GM23338 (cell line): ENCODE measurements around the gene TCF7L1. TPM values are rescaled to one million over a fixed set of nuclear protein-coding genes. Genes with fewer than 3 reads are reported as not detected.
A peak's percentile ranks its signal among the peaks of the same experiment; 100 is the strongest.

Source experiments
- ATAC-seq: fragments of 200-7000 bp; cut with Tn5 transposase; 3 replicates; pipeline ENCODE4 v1.9.1; 2020
- DNase-seq: peaks from one replicate; pipeline ENCODE4 v3.0.0-alpha.2; 2015; ENCODE audit warnings: low spot score
- H2AFZ ChIP-seq: fragments of 200-600 bp; sonication (generic); 2 replicates; pipeline ENCODE4 v1.8.0; 2016; ENCODE audit warnings: antibody characterized with exemption, mild to moderate bottlenecking, moderate library complexity
- H3F3A ChIP-seq: fragments of 200-600 bp; sonication (generic); replicated peaks from 2 replicates; pipeline ENCODE4 v1.8.0; 2017; ENCODE audit warnings: antibody characterized with exemption, mixed run types, low read depth
- H3K27ac ChIP-seq: fragments of 200-600 bp; sonication (generic); 2 replicates; pipeline ENCODE4 v1.6.1; 2016; ENCODE audit warnings: low read depth
- H3K27me3 ChIP-seq: fragments of 200-600 bp; sonication (generic); 2 replicates; pipeline ENCODE4 v1.8.0; 2016; ENCODE audit warnings: mild to moderate bottlenecking, mixed run types, moderate library complexity; ENCODE audit not compliant: insufficient read depth
- H3K36me3 ChIP-seq: fragments of 200-600 bp; sonication (generic); 2 replicates; pipeline ENCODE4 v1.8.0; 2016; ENCODE audit warnings: mild to moderate bottlenecking; ENCODE audit not compliant: insufficient read depth
- H3K4me1 ChIP-seq: fragments of 200-600 bp; sonication (generic); 2 replicates; pipeline ENCODE4 v1.8.0; 2016; ENCODE audit warnings: mild to moderate bottlenecking, moderate library complexity; ENCODE audit not compliant: insufficient read depth
- H3K4me2 ChIP-seq: fragments of 200-600 bp; sonication (generic); 2 replicates; pipeline ENCODE4 v1.7.1; 2017; ENCODE audit warnings: mixed run types
- H3K4me3 ChIP-seq: fragments of 200-600 bp; sonication (generic); 2 replicates; pipeline ENCODE4 v1.6.1; 2016; ENCODE audit warnings: mixed run types
- H3K79me2 ChIP-seq: fragments of 200-600 bp; sonication (generic); replicated peaks from 2 replicates; pipeline ENCODE4 v1.8.0; 2017; ENCODE audit warnings: mild to moderate bottlenecking; ENCODE audit not compliant: insufficient read depth
- H3K9me2 ChIP-seq: fragments of 200-600 bp; sonication (generic); 2 replicates; pipeline ENCODE4 v1.8.0; 2017; ENCODE audit not compliant: insufficient read depth
- H4K20me1 ChIP-seq: fragments of 200-600 bp; sonication (generic); replicated peaks from 2 replicates; pipeline ENCODE4 v1.8.0; 2017; ENCODE audit warnings: mild to moderate bottlenecking; ENCODE audit not compliant: insufficient read depth
- H3K27ac Mint-ChIP-seq: 2 replicates; pipeline ENCODE4 v1.8.0; 2020; ENCODE audit warnings: inconsistent platforms, mild to moderate bottlenecking, moderate library complexity, mixed read lengths
- H3K27me3 Mint-ChIP-seq: 3 replicates; pipeline ENCODE4 v1.8.0; 2022; ENCODE audit warnings: low read depth, mild to moderate bottlenecking, moderate library complexity, mixed read lengths, inconsistent platforms; ENCODE audit not compliant: insufficient read depth, poor library complexity
- H3K36me3 Mint-ChIP-seq: 3 replicates; pipeline ENCODE4 v1.8.0; 2021; ENCODE audit warnings: low read depth, mild to moderate bottlenecking, inconsistent platforms, moderate library complexity, mixed read lengths
- H3K4me1 Mint-ChIP-seq: 3 replicates; pipeline ENCODE4 v1.8.0; 2020; ENCODE audit warnings: mild to moderate bottlenecking, inconsistent platforms, mixed read lengths
- H3K4me3 Mint-ChIP-seq: 3 replicates; pipeline ENCODE4 v1.8.0; 2021; ENCODE audit warnings: moderate library complexity, mild to moderate bottlenecking, inconsistent platforms, mixed read lengths
- H3K9me3 Mint-ChIP-seq: 3 replicates; pipeline ENCODE4 v1.8.0; 2020; ENCODE audit warnings: moderate library complexity, mild to moderate bottlenecking, inconsistent platforms, mixed read lengths
- CREB1 ChIP-seq: fragments of 250-450 bp; sonication (Bioruptor Pico); IDR thresholded peaks from 2 replicates; pipeline ENCODE4 v1.5.0; 2020; ENCODE audit warnings: low read depth, mild to moderate bottlenecking, moderate library complexity
- ETS1 ChIP-seq: IDR thresholded peaks from 2 replicates; pipeline ENCODE4 v1.6.1; 2016; ENCODE audit warnings: antibody characterized with exemption
- JUNB ChIP-seq: IDR thresholded peaks from one replicate; pipeline ENCODE4 v1.6.1; 2016; ENCODE audit warnings: antibody characterized with exemption; ENCODE audit not compliant: unreplicated experiment
- POLR2AphosphoS5 ChIP-seq: IDR thresholded peaks from 2 replicates; pipeline ENCODE4 v1.6.1; 2016; ENCODE audit warnings: antibody characterized with exemption, low read depth
- STAT1 ChIP-seq: IDR thresholded peaks from one replicate; pipeline ENCODE4 v1.6.1; 2016; ENCODE audit warnings: antibody characterized with exemption; ENCODE audit not compliant: unreplicated experiment
- ZNF331 ChIP-seq: fragments of 250-450 bp; sonication (Bioruptor Pico); IDR thresholded peaks from 2 replicates; pipeline ENCODE4 v1.5.0; 2020; ENCODE audit warnings: low read depth, mild to moderate bottlenecking, moderate library complexity
- polyA plus RNA-seq: library from polyadenylated mRNA; unstranded; fragments of >200 nt; fragmentation: Nextera tagmentation; extraction: Ambion mirVana; gene quantifications from 2 replicates; pipeline ENCODE4 v1.2.1, GENCODE V29; 2016
- total RNA-seq: library from RNA; depleted of rRNA; stranded (reverse); fragments of >200 nt; shearing (Covaris generic); gene quantifications from 2 replicates; pipeline ENCODE4 v1.2.3, GENCODE V29; 2014
- TF ChIP-seq, protein P1 (sequence below), 2 experiments: fragments of 200-600 bp in 1 of 2; sonication (generic) in 1 of 2; conservative IDR thresholded peaks; 2 replicates each; pipeline versions ENCODE4 v1.5.1 to v1.6.1; 2016 to 2017; ENCODE audit warnings: antibody characterized with exemption in 2 of 2, low read depth in 2 of 2, mild to moderate bottlenecking in 2 of 2, moderate library complexity in 1 of 2
- TF ChIP-seq, protein P2 (sequence below): fragments of 250-450 bp; sonication (Bioruptor Pico); IDR thresholded peaks from 2 replicates; pipeline ENCODE4 v1.5.0; 2020; ENCODE audit warnings: mild to moderate bottlenecking, moderate library complexity

TCF7L1 gene
- total and polyA plus RNA-seq, 2 experiments from 2014 or later, result 47.3 to 101 TPM

- Histone ChIP-seq H3K79me2 (peaks cover 100% of the 10 kb centered on the region), H3K27ac (no peak overlapping the region), H3K4me3 (no peak overlapping the region), H3K4me2 (no peak overlapping the region), H3K9me2 (no peaks in the 10 kb centered on the region), H3K4me1 (peaks cover 26% of the 10 kb centered on the region), H4K20me1 (peaks cover 92% of the 10 kb centered on the region), H3K27me3 (no peaks in the 10 kb centered on the region), H3K36me3 (no peaks in the 10 kb centered on the region; the same call in 1 of the 2 replicates), H3F3A (0 out of 2 replicates have a peak, but pooled peaks cover 4% of the 10 kb centered on the region), H2AFZ (no peak overlapping the region)
- peaks cover 58% of the 10 kb centered on the region for H3K36me3 Mint-ChIP-seq
- ATAC-seq (no peak), DNase-seq (no peak)
- H3K27ac Mint-ChIP-seq, result no peak overlapping the region
- H3K27me3 Mint-ChIP-seq, result peaks cover 2% of the 10 kb centered on the region
- H3K4me3 Mint-ChIP-seq, result no peak overlapping the region
- no peaks in the 10 kb centered on the region; the same call in 2 of the 3 replicates for H3K9me3 Mint-ChIP-seq
- no peak for TF ChIP-seq POLR2AphosphoS5
- TF ChIP-seq ETS1, result no peak
- TF ChIP-seq JUNB, result no peak
- H3K4me1 Mint-ChIP-seq, result peaks cover 54% of the 10 kb centered on the region
Measured at GRCh38 chr2:85152895-85153294, 19.7 kb downstream of the TCF7L1 start.

DNA sequence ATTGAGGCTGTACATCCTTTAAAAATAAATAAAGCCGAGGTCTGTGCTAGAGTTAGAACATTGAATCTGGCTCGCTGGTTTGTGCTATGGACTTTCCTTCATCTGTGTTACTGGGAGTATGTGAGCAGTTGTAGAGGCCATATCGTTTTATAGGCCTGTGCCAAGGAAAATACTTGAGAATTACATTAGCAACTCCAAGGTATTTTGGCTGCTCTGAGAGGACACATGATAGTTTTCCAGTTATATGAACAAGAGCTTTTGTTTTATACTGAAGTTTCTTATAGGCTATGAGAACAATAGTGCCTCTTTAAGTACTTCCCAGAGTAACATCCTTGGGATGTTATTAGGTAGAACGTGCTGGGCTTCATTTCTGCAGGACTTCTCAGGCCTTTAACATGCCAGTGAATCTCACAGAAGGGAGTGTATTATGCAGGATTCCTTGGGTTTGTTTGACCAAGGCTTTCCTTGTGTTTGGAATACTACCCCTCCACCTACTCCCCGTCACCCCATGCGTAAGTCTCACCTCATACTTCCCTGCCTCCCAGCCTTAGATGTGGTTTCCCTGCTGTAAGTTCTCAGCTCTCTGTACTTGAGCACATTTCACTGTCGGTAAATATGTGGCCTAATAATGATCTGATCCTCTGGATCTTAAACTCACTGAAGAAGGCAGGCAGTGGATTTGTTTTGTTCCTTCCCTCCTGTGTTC, 21.0 kb downstream of the TCF7L1 start:
- H2AFZ ChIP-seq, result no peak overlapping the region
- H3K4me1 ChIP-seq, result peaks cover 36% of the 10 kb centered on the region
- peaks cover 100% of the 10 kb centered on the region for H3K79me2 ChIP-seq
- H4K20me1 ChIP-seq, result peaks cover 95% of the 10 kb centered on the region
- Mint-ChIP-seq H3K36me3 (peaks cover 55% of the 10 kb centered on the region), H3K9me3 (no peaks in the 10 kb centered on the region; the same call in 2 of the 3 replicates), H3K27ac (no peak overlapping the region), H3K27me3 (peaks cover 6% of the 10 kb centered on the region), H3K4me1 (peaks cover 62% of the 10 kb centered on the region), H3K4me3 (no peak overlapping the region; the same call in 2 of the 3 replicates)
- no peak overlapping the region for H3K4me2 ChIP-seq
- no peaks in the 10 kb centered on the region; the same call in 1 of the 2 replicates for H3K36me3 ChIP-seq
- DNase-seq (no peak), ATAC-seq (peak; percentile 60)
- H3K9me2 ChIP-seq, result no peaks in the 10 kb centered on the region
- no peak overlapping the region for H3K4me3 ChIP-seq
- 0 out of 2 replicates have a peak, but pooled peaks cover 8% of the 10 kb centered on the region for H3F3A ChIP-seq
- no peak overlapping the region for H3K27ac ChIP-seq
- no peaks in the 10 kb centered on the region for H3K27me3 ChIP-seq
- TF ChIP-seq ZNF331 (no peak), CREB1 (no peak), STAT1 (no peak), POLR2AphosphoS5 (no peak)
- TF ChIP-seq, protein P1, sequence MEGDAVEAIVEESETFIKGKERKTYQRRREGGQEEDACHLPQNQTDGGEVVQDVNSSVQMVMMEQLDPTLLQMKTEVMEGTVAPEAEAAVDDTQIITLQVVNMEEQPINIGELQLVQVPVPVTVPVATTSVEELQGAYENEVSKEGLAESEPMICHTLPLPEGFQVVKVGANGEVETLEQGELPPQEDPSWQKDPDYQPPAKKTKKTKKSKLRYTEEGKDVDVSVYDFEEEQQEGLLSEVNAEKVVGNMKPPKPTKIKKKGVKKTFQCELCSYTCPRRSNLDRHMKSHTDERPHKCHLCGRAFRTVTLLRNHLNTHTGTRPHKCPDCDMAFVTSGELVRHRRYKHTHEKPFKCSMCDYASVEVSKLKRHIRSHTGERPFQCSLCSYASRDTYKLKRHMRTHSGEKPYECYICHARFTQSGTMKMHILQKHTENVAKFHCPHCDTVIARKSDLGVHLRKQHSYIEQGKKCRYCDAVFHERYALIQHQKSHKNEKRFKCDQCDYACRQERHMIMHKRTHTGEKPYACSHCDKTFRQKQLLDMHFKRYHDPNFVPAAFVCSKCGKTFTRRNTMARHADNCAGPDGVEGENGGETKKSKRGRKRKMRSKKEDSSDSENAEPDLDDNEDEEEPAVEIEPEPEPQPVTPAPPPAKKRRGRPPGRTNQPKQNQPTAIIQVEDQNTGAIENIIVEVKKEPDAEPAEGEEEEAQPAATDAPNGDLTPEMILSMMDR (conservative IDR thresholded peaks at IDR 0.05; ENCODE audit: low read depth in 2 of 2), result no peak
- TF ChIP-seq, protein P2, sequence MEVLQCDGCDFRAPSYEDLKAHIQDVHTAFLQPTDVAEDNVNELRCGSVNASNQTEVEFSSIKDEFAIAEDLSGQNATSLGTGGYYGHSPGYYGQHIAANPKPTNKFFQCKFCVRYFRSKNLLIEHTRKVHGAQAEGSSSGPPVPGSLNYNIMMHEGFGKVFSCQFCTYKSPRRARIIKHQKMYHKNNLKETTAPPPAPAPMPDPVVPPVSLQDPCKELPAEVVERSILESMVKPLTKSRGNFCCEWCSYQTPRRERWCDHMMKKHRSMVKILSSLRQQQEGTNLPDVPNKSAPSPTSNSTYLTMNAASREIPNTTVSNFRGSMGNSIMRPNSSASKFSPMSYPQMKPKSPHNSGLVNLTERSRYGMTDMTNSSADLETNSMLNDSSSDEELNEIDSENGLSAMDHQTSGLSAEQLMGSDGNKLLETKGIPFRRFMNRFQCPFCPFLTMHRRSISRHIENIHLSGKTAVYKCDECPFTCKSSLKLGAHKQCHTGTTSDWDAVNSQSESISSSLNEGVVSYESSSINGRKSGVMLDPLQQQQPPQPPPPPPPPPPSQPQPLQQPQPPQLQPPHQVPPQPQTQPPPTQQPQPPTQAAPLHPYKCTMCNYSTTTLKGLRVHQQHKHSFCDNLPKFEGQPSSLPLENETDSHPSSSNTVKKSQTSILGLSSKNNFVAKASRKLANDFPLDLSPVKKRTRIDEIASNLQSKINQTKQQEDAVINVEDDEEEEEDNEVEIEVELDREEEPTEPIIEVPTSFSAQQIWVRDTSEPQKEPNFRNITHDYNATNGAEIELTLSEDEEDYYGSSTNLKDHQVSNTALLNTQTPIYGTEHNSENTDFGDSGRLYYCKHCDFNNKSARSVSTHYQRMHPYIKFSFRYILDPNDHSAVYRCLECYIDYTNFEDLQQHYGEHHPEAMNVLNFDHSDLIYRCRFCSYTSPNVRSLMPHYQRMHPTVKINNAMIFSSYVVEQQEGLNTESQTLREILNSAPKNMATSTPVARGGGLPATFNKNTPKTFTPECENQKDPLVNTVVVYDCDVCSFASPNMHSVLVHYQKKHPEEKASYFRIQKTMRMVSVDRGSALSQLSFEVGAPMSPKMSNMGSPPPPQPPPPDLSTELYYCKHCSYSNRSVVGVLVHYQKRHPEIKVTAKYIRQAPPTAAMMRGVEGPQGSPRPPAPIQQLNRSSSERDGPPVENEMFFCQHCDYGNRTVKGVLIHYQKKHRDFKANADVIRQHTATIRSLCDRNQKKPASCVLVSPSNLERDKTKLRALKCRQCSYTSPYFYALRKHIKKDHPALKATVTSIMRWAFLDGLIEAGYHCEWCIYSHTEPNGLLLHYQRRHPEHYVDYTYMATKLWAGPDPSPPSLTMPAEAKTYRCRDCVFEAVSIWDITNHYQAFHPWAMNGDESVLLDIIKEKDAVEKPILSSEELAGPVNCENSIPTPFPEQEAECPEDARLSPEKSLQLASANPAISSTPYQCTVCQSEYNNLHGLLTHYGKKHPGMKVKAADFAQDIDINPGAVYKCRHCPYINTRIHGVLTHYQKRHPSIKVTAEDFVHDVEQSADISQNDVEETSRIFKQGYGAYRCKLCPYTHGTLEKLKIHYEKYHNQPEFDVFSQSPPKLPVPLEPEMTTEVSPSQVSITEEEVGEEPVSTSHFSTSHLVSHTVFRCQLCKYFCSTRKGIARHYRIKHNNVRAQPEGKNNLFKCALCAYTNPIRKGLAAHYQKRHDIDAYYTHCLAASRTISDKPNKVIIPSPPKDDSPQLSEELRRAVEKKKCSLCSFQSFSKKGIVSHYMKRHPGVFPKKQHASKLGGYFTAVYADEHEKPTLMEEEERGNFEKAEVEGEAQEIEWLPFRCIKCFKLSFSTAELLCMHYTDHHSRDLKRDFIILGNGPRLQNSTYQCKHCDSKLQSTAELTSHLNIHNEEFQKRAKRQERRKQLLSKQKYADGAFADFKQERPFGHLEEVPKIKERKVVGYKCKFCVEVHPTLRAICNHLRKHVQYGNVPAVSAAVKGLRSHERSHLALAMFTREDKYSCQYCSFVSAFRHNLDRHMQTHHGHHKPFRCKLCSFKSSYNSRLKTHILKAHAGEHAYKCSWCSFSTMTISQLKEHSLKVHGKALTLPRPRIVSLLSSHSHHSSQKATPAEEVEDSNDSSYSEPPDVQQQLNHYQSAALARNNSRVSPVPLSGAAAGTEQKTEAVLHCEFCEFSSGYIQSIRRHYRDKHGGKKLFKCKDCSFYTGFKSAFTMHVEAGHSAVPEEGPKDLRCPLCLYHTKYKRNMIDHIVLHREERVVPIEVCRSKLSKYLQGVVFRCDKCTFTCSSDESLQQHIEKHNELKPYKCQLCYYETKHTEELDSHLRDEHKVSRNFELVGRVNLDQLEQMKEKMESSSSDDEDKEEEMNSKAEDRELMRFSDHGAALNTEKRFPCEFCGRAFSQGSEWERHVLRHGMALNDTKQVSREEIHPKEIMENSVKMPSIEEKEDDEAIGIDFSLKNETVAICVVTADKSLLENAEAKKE (CRISPR knock-in tag), result no peak
